MCF 10A (cell line): ENCODE results near the gene HCRTR1. TPM values are rescaled to one million over a fixed set of nuclear protein-coding genes. Genes with fewer than 3 reads are reported as not detected.
"Not testable (repeated sequence)": the region's sequence is repeated elsewhere in the genome, so short reads cannot be mapped to it uniquely, and the experiment has no call there.

ENCODE experiments used
- BruUV-seq: library from RNA; stranded (reverse); fragments of 400-500 nt; replicated peaks from 2 replicates; lab custom pipeline; 2021; lab: Mats Ljungman, UMichigan
- CTCF ChIA-PET: fragments of 300-600 bp; sonication (Branson Sonifier 250); formaldehyde crosslinking; extraction: SDS; loops from one replicate; lab custom pipeline; 2021; ENCODE audit warnings: antibody characterized with exemption, inconsistent platforms; lab: Yijun Ruan, JAX
- POLR2A ChIA-PET: fragments of 300-600, 350-650 bp; sonication (Branson Sonifier 250); formaldehyde crosslinking; extraction: SDS; loops from one replicate; lab custom pipeline; 2020; ENCODE audit warnings: antibody characterized with exemption, inconsistent platforms; lab: Yijun Ruan, JAX
- DNase-seq: peaks from one replicate; pipeline ENCODE4 v3.0.0-alpha.2; 2018; ENCODE audit not compliant: unreplicated experiment
- H3K27ac Mint-ChIP-seq: one replicate; pipeline ENCODE4 v1.8.0; 2022; ENCODE audit warnings: mild to moderate bottlenecking, low read depth, mixed read lengths; ENCODE audit not compliant: unreplicated experiment
- H3K27me3 Mint-ChIP-seq: one replicate; pipeline ENCODE4 v1.8.0; 2022; ENCODE audit warnings: mixed read lengths; ENCODE audit not compliant: insufficient read depth, unreplicated experiment
- H3K36me3 Mint-ChIP-seq: one replicate; pipeline ENCODE4 v1.8.0; 2022; ENCODE audit warnings: mild to moderate bottlenecking, moderate library complexity, mixed read lengths; ENCODE audit not compliant: insufficient read depth, unreplicated experiment
- H3K4me1 Mint-ChIP-seq: one replicate; pipeline ENCODE4 v1.8.0; 2022; ENCODE audit warnings: mixed read lengths; ENCODE audit not compliant: insufficient read depth, unreplicated experiment
- H3K4me3 Mint-ChIP-seq: one replicate; pipeline ENCODE4 v1.8.0; 2022; ENCODE audit warnings: mild to moderate bottlenecking, moderate library complexity, mixed read lengths; ENCODE audit not compliant: unreplicated experiment
- H3K9me3 Mint-ChIP-seq: one replicate; pipeline ENCODE4 v1.8.0; 2022; ENCODE audit warnings: mixed read lengths; ENCODE audit not compliant: unreplicated experiment
- CTCF ChIP-seq: fragments of 200-600 bp; IDR thresholded peaks from one replicate; pipeline ENCODE4 v1.8.0; 2022; ENCODE audit warnings: antibody characterized with exemption, mild to moderate bottlenecking; ENCODE audit not compliant: unreplicated experiment
- intact Hi-C: fragments of 100-400 bp; cut with micrococcal nuclease; formaldehyde crosslinking; loops from 2 replicates; pipeline ENCODE4 v1.14.1; 2022
- total RNA-seq: library from RNA; stranded (reverse); gene quantifications from 2 replicates; pipeline ENCODE4 v1.2.3, GENCODE V29; 2022

HCRTR1 gene
- total RNA-seq, 1 experiment from 2014 or later, result not detected

- BruUV-seq, result no TSS peak
These were observed 32.4 kb upstream of the HCRTR1 start for GRCh38 chr1:31584869-31585735.

DNA sequence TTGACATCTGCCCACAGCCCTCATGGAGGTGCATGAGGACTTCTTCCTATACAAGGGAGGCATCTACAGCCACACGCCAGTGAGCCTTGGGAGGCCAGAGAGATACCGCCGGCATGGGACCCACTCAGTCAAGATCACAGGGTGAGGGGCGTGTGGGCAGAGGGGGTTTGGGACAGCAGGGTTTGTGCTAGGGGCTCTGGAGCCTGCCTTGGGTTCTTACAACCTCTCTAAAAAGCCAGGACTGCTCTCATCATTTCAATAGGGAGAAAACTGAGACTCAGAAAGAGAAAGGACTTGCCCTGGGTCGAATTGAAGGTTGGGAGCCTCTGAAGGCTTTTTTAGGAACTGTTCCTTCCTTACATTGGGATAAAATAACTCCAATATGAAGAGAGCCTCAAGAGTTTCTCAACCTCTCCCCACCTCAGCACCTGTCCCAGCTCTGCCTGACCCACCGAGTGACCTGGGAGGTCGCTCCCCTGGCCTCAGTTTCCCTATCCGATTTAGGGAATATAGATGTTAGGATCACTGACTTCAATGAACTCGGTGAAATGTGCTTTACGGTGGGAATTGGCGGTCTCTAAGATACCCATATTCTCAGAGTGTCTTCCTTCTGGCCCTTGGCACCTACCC is 31.6 kb upstream of the HCRTR1 start:
- no peak overlapping the region for H3K4me3 Mint-ChIP-seq
- no TSS peak for BruUV-seq
- CTCF ChIA-PET, result interaction anchor here (0.7 kb wide), 1 partner anchor 80 kb away, joined by 3 read pairs; no protein-coding TSS in a partner anchor
- intact Hi-C loops, result no loop called here
- no peak for TF ChIP-seq CTCF
- H3K9me3 Mint-ChIP-seq, result no peaks in the 10 kb centered on the region
- peaks cover 18% of the 10 kb centered on the region for H3K4me1 Mint-ChIP-seq
- no peaks in the 10 kb centered on the region for H3K27me3 Mint-ChIP-seq
- no peak for DNase-seq
- no peak overlapping the region for H3K27ac Mint-ChIP-seq
- POLR2A ChIA-PET, result interaction anchor here (0.6 to 2.7 kb wide), 2 partner anchors 11 to 211 kb away, joined by 4 to 16 read pairs; no protein-coding TSS in a partner anchor
- peaks cover 11% of the 10 kb centered on the region for H3K36me3 Mint-ChIP-seq

More at GRCh38 chr1:31584869-31585735, 32.4 kb upstream of the HCRTR1 start:
- peaks cover 11% of the 10 kb centered on the region for H3K36me3 Mint-ChIP-seq
- ChIA-PET POLR2A (interaction anchor here (0.6 to 2.7 kb wide), 2 partner anchors 11 to 212 kb away, joined by 4 to 16 read pairs; no protein-coding TSS in a partner anchor), CTCF (interaction anchor here (0.6 to 1.0 kb wide), 6 partner anchors 8 to 81 kb away, joined by 3 to 5 read pairs (median 3); no protein-coding TSS in a partner anchor)
- DNase-seq, result no peak
- H3K27me3 Mint-ChIP-seq, result no peaks in the 10 kb centered on the region
- H3K27ac Mint-ChIP-seq, result no peak overlapping the region
- H3K4me1 Mint-ChIP-seq, result peaks cover 24% of the 10 kb centered on the region
- TF ChIP-seq CTCF, result no peak
- intact Hi-C loops, result no loop called here
- no peaks in the 10 kb centered on the region for H3K9me3 Mint-ChIP-seq
- H3K4me3 Mint-ChIP-seq, result no peak overlapping the region

GRCh38 chr1:31586376-31587327 is 30.8 kb upstream of the HCRTR1 start:
- intact Hi-C loops, result no loop called here
- no TSS peak for BruUV-seq
- Mint-ChIP-seq H3K27ac (no peak overlapping the region), H3K9me3 (no peaks in the 10 kb centered on the region), H3K4me3 (no peak overlapping the region), H3K27me3 (no peaks in the 10 kb centered on the region), H3K36me3 (peaks cover 8% of the 10 kb centered on the region), H3K4me1 (peaks cover 15% of the 10 kb centered on the region)
- ChIA-PET CTCF (no interaction called here), POLR2A (no interaction called here)
- no peak for DNase-seq
- no peak for TF ChIP-seq CTCF

GRCh38 chr1:31587328-31587699 is 30.2 kb upstream of the HCRTR1 start:
- CTCF ChIA-PET, result interaction anchor here (1.0 kb wide), 1 partner anchor 18 kb away, joined by 3 read pairs; no protein-coding TSS in a partner anchor
- H3K9me3 Mint-ChIP-seq, H3K27me3 Mint-ChIP-seq, H3K4me3 Mint-ChIP-seq, BruUV-seq, H3K27ac Mint-ChIP-seq, DNase-seq, intact Hi-C loops, H3K36me3 Mint-ChIP-seq: not testable (repeated sequence)
- POLR2A ChIA-PET, result interaction anchor here (0.6 to 0.7 kb wide), 2 partner anchors 20 to 29 kb away, joined by 3 read pairs; no protein-coding TSS in a partner anchor
- peaks cover 16% of the 10 kb centered on the region for H3K4me1 Mint-ChIP-seq
